NT2/D1 (cell line): ENCODE measurements around the gene PIWIL4.

Experiments used
- DNase-seq: peaks from one replicate; pipeline ENCODE4 v3.0.0-alpha.2; 2011; ENCODE audit warnings: low read depth, low spot score
- H3K27me3 ChIP-seq: 2 replicates; pipeline ENCODE4 v1.6.0; 2011; ENCODE audit warnings: mild to moderate bottlenecking; ENCODE audit not compliant: insufficient read length, insufficient read depth
- H3K36me3 ChIP-seq: 2 replicates; pipeline ENCODE4 v1.6.1; 2011; ENCODE audit warnings: mild to moderate bottlenecking, low read length, mixed read lengths; ENCODE audit not compliant: insufficient read depth, insufficient read length
- H3K4me1 ChIP-seq: 2 replicates; pipeline ENCODE4 v1.5.1; 2011; ENCODE audit not compliant: insufficient read depth, insufficient read length
- H3K4me3 ChIP-seq: 2 replicates; pipeline ENCODE4 v1.5.1; 2011; ENCODE audit warnings: low read depth; ENCODE audit not compliant: insufficient read length
- H3K9ac ChIP-seq: 2 replicates; pipeline ENCODE4 v1.6.0; 2011; ENCODE audit warnings: low read depth; ENCODE audit not compliant: insufficient read length
- H3K9me3 ChIP-seq: 2 replicates; pipeline ENCODE4 v1.5.1; 2011; ENCODE audit warnings: mild to moderate bottlenecking, low read length; ENCODE audit not compliant: insufficient read depth
- SUZ12 ChIP-seq: IDR thresholded peaks from 2 replicates; pipeline ENCODE4 v1.6.1; 2011; ENCODE audit not compliant: insufficient read length, insufficient read depth; ENCODE audit errors: extremely low read depth
- YY1 ChIP-seq: IDR thresholded peaks from 2 replicates; pipeline ENCODE4 v1.6.1; 2011; ENCODE audit not compliant: insufficient read length, insufficient read depth
- ZNF274 ChIP-seq: IDR thresholded peaks from 2 replicates; pipeline ENCODE4 v1.6.1; 2011; ENCODE audit warnings: mild to moderate bottlenecking, low read depth, low read length

PIWIL4 gene

DNA sequence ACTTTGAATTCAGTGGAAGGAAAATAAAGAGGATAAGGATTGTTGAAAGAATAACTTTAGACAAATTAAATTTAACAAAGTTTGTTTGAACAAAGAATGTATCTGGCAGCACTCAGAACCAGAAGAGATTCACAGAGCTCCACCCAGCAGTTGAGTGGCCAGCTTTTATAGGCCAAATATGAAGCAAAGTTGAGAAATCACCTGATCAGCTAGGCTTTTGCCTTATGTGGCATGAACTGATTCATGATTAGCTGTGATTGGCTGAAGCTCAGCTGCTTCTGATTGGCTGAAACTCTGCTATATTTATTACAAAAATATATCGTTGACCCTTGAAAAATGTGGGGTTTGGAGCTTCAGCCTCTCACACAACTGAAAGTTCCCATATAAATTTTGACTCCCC lies 62.6 kb downstream of the PIWIL4 start:
- Histone ChIP-seq H3K4me1 (no peaks in the 10 kb centered on the region), H3K36me3 (no peaks in the 10 kb centered on the region), H3K27me3 (no peaks in the 10 kb centered on the region), H3K9me3 (no peaks in the 10 kb centered on the region), H3K4me3 (no peak overlapping the region), H3K9ac (no peak overlapping the region)
- TF ChIP-seq ZNF274, result no peak
- DNase-seq, result no peak

DNA sequence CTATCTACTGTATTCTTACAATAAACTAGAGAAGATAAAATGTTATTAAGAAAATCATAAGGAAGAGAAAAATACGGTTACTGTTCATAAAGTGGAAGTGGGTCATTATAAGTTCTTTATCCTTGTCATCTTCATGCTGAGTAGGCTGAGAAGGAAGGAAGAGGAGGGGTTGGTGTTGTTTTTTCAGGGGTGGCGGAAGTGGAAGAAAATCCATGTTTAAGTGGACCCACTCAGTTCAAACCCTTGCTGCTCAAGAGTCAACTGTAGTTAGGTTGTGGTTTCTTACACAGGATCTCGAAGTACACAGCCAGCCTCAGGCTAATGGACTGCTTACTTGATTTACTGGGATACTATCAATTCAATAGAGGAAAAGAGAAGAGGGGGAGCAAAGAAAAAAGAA lies 63.1 kb downstream of the PIWIL4 start:
- no peak for DNase-seq
- Histone ChIP-seq H3K36me3 (no peaks in the 10 kb centered on the region), H3K27me3 (no peaks in the 10 kb centered on the region)

DNA sequence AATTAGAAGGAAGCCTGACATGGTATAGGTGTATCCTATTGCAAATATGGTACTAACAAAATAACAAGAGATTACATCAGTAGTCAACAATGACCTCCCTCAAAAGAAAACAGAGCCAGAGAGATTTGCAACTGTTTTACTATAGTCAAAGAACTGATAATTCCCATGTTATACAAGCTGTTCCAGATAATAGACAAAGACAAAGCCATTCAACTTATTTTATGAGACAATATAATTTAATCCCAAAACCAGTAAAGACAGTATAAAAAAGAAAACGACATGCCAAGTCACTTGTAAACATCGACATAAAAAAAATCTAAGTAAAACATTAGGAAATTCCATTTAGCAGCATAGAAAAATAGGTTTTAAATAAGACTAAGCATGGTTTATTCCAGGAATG lies 65.2 kb downstream of the PIWIL4 start:
- Histone ChIP-seq H3K9me3 (no peaks in the 10 kb centered on the region), H3K27me3 (no peaks in the 10 kb centered on the region), H3K9ac (no peak overlapping the region), H3K4me3 (no peak overlapping the region), H3K36me3 (no peaks in the 10 kb centered on the region), H3K4me1 (no peaks in the 10 kb centered on the region)
- DNase-seq, result no peak
- TF ChIP-seq SUZ12 (no peak), YY1 (no peak), ZNF274 (no peak)

More for the DNA sequence above, 63.1 kb downstream of the PIWIL4 start:
- TF ChIP-seq SUZ12, result no peak
- TF ChIP-seq ZNF274, result no peak
- no peak for TF ChIP-seq YY1
- H3K9me3 ChIP-seq, result no peaks in the 10 kb centered on the region
- H3K4me1 ChIP-seq, result no peaks in the 10 kb centered on the region
- no peak overlapping the region for H3K4me3 ChIP-seq
- H3K9ac ChIP-seq, result no peak overlapping the region

DNA sequence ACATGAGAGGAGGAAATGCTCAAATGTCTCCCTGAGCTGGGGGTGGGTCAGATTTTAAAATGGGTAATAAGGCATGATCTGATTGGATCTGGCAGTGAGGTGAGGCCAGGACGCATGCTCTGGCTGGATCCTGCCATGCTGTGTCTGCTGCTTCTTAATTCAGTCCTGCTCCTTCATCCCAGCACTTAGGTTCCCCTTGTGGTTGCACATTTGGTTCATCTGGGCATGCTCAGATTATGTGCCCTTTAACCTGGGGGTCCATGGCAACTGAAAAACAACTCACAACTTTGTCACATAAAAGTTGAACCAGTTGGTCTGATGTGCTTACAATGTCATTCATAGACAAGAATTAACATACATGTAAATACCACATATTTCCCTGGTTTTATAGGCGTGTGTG lies 67.9 kb downstream of the PIWIL4 start:
- DNase-seq, result no peak
- Histone ChIP-seq H3K27me3 (no peaks in the 10 kb centered on the region), H3K9me3 (no peaks in the 10 kb centered on the region), H3K4me3 (no peak overlapping the region), H3K4me1 (no peaks in the 10 kb centered on the region), H3K36me3 (no peaks in the 10 kb centered on the region), H3K9ac (no peak overlapping the region)
- TF ChIP-seq ZNF274 (no peak), YY1 (no peak), SUZ12 (no peak)

DNA sequence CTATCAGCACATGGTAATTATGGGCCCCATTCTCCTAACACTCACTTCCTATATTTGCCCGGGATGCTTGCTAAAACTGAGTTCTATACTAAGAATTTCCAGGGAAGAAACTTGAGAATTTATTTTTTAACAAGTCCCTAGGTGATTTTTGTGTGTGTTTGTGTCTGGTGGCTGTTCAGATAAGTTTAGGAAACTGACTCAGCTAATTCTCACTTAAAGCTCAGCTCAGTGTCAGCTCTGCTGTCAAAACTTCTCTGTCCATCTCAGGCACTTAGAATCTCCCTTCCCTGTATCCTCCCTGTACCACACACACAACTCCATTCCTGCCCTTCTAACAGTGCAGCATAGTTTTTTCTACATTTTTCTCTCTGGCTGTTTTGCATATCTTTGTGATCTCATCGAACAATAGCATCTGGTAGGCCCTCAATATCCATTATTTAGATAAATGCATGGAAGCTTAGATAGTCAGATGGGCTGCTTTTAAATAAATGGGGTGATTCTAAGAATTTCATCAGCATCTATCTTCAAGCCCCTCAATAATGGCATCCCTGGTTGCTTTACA lies 69.3 kb downstream of the PIWIL4 start:
- TF ChIP-seq ZNF274, result no peak
- TF ChIP-seq SUZ12, result no peak
- no peak for TF ChIP-seq YY1
- Histone ChIP-seq H3K4me1 (no peaks in the 10 kb centered on the region), H3K4me3 (no peak overlapping the region), H3K9me3 (no peaks in the 10 kb centered on the region), H3K27me3 (no peaks in the 10 kb centered on the region), H3K36me3 (no peaks in the 10 kb centered on the region), H3K9ac (no peak overlapping the region)
- DNase-seq, result no peak

DNA sequence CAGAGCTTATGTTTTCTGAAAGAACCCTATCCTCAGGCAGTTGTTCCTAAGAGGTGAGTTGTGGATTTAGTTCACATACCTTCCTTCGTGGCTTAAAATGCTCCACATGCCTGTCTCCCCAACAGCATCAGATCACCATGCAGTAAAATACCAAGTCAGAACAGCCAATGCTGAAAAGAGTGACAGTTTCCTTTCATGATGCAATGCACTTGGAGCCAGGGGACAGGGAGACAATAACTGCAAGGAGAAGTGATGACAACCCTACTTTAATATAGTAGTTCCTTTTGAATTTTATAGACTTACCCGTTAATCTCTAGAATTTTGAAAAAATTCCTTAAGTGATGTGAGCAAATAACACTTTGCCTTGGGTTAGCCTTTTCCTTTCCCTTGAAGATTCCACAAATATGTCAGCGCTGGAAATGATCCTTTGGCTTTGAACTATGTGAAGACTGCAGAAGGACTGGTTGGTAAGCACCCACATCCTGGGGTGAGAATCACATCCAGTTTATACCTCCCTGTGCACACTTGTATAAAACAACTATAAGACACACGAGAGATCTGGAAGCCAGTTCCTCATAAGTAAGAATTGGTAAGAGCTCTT lies 71.2 kb downstream of the PIWIL4 start:
- no peaks in the 10 kb centered on the region for H3K36me3 ChIP-seq
- H3K4me1 ChIP-seq, result no peaks in the 10 kb centered on the region
- no peak for DNase-seq
- no peak overlapping the region for H3K9ac ChIP-seq
- TF ChIP-seq SUZ12 (no peak), ZNF274 (no peak), YY1 (no peak)
- H3K4me3 ChIP-seq, result no peak overlapping the region
- H3K27me3 ChIP-seq, result no peaks in the 10 kb centered on the region
- no peaks in the 10 kb centered on the region for H3K9me3 ChIP-seq

DNA sequence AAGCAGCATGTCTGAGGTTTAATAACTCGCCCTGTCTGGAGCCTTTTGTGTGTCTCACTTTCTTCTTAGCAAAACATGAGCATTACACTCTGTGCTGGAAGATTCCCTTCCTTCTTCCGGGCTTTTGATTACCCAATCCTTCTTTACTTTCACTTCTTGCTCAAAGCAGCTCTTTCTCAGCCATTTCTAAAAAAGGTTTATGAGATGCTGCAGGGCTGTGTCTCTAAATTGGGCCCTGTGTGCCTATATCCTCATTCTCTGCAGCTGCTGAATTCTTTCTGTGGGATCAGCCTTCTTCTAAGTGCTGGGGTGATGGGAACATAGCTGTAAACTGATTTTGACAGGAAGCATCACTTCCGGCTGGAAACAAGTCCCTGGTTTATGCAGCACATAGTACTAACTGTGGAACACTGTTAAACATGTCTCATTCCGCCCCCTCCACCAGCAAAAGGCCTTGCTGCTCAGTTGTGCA lies 71.8 kb downstream of the PIWIL4 start:
- H3K4me3 ChIP-seq, result no peak overlapping the region
- no peak overlapping the region for H3K9ac ChIP-seq
- TF ChIP-seq SUZ12 (no peak), YY1 (no peak), ZNF274 (no peak)
- no peaks in the 10 kb centered on the region for H3K9me3 ChIP-seq
- DNase-seq, result no peak
- no peaks in the 10 kb centered on the region for H3K27me3 ChIP-seq
- no peaks in the 10 kb centered on the region for H3K36me3 ChIP-seq
- H3K4me1 ChIP-seq, result no peaks in the 10 kb centered on the region
